GM13977 (cell line): Measurements from ENCODE around the gene KIF5A.
"Not testable (repeated sequence)": the region's sequence is repeated elsewhere in the genome, so short reads cannot be mapped to it uniquely, and the experiment has no call there.

Experiments
- DNase-seq: peaks from one replicate; pipeline ENCODE4 v3.0.0; 2012; ENCODE audit warnings: low spot score
- CTCF ChIP-seq: IDR thresholded peaks from 2 replicates; pipeline ENCODE4 v1.5.1; 2012; ENCODE audit warnings: mild to moderate bottlenecking, control low read depth; ENCODE audit not compliant: insufficient read depth; ENCODE audit errors: extremely low read depth, missing control alignments
- in situ Hi-C: fragments of 300-500 bp; cut with MboI; formaldehyde crosslinking; loops from one replicate; pipeline ENCODE4 v1.12.0; 2022; ENCODE audit warnings: low sequenced_read_pairs, low pct_unique_long_range_greater_than_20kb, mixed read lengths, inconsistent platforms; ENCODE audit not compliant: unreplicated experiment

Gene KIF5A

GRCh38 chr12:57614948-57615500, 65.2 kb downstream of the KIF5A start:
- no peak for DNase-seq
- no peak for TF ChIP-seq CTCF
- in situ Hi-C loops: no loop called here

GRCh38 chr12:57615637-57616036, 65.8 kb downstream of the KIF5A start:
- DNase-seq: peak; percentile 11
- no peak for TF ChIP-seq CTCF
- in situ Hi-C loops: no loop called here

- DNase-seq: peak; percentile 4
- no peak for TF ChIP-seq CTCF
- in situ Hi-C loops: no loop called here
Observed at GRCh38 chr12:57616383-57617101, 66.7 kb downstream of the KIF5A start.

GRCh38 chr12:57617942-57618341, 68.1 kb downstream of the KIF5A start:
- no peak for DNase-seq
- in situ Hi-C loops: no loop called here
- TF ChIP-seq CTCF: no peak

GRCh38 chr12:57618431-57618830, 68.6 kb downstream of the KIF5A start:
- in situ Hi-C loops, DNase-seq: not testable (repeated sequence)

GRCh38 chr12:57618966-57619433, 69.2 kb downstream of the KIF5A start:
- in situ Hi-C loops: no loop called here
- DNase-seq: peak; percentile 20
- TF ChIP-seq CTCF: no peak

- DNase-seq: peak; percentile 38
- in situ Hi-C loops: no loop called here
- no peak for TF ChIP-seq CTCF
Observed at GRCh38 chr12:57619434-57620244, 69.8 kb downstream of the KIF5A start.
